H9 (cell line): Measurements from ENCODE around the gene ZNF567. TPM values are rescaled to one million over a fixed set of nuclear protein-coding genes. Genes with fewer than 3 reads are reported as not detected.

Experiments used
- DNase-seq: peaks from one replicate; pipeline ENCODE4 v3.0.0-alpha.2; 2017
- H2AFZ ChIP-seq: one replicate; pipeline ENCODE4 v1.6.1; 2013; ENCODE audit warnings: mild to moderate bottlenecking, low read length, control low read depth, moderate library complexity
- H2AK5ac ChIP-seq: 2 replicates; pipeline ENCODE4 v1.6.1; 2013; ENCODE audit warnings: low read length, control low read depth, mixed read lengths; ENCODE audit not compliant: insufficient read length
- H2BK120ac ChIP-seq: one replicate; pipeline ENCODE4 v1.6.1; 2013; ENCODE audit warnings: low read depth, mild to moderate bottlenecking, low read length, control low read depth, inconsistent platforms; ENCODE audit not compliant: poor library complexity, severe bottlenecking
- H2BK12ac ChIP-seq: 2 replicates; pipeline ENCODE4 v1.6.1; 2013; ENCODE audit warnings: low read length, control low read depth, mixed read lengths, low read depth; ENCODE audit not compliant: insufficient read length
- H2BK15ac ChIP-seq: 2 replicates; pipeline ENCODE4 v1.6.1; 2013; ENCODE audit warnings: low read depth, low read length, control low read depth
- H2BK20ac ChIP-seq: one replicate; pipeline ENCODE4 v1.6.1; 2013; ENCODE audit warnings: low read depth, mild to moderate bottlenecking, low read length, control low read depth, inconsistent platforms; ENCODE audit not compliant: poor library complexity, severe bottlenecking
- H2BK5ac ChIP-seq: 2 replicates; pipeline ENCODE4 v1.6.1; 2013; ENCODE audit warnings: low read length, control low read depth, mixed read lengths; ENCODE audit not compliant: insufficient read length
- H3K14ac ChIP-seq: 2 replicates; pipeline ENCODE4 v1.6.1; 2013; ENCODE audit warnings: low read length, control low read depth; ENCODE audit not compliant: insufficient read depth
- H3K18ac ChIP-seq: 2 replicates; pipeline ENCODE4 v1.6.1; 2013; ENCODE audit warnings: low read depth, mild to moderate bottlenecking, mixed read lengths, low read length, control low read depth; ENCODE audit not compliant: insufficient read length
- H3K23ac ChIP-seq: 2 replicates; pipeline ENCODE4 v1.6.1; 2013; ENCODE audit warnings: low read length, control low read depth, mixed read lengths, low read depth; ENCODE audit not compliant: insufficient read length
- H3K23me2 ChIP-seq: 2 replicates; pipeline ENCODE4 v1.6.1; 2013; ENCODE audit warnings: low read depth, mild to moderate bottlenecking, mixed read lengths, low read length, control low read depth; ENCODE audit not compliant: insufficient read length, poor library complexity, severe bottlenecking
- H3K27ac ChIP-seq: 2 replicates; pipeline ENCODE4 v1.5.1; 2013; ENCODE audit warnings: low read length, control low read depth, mixed read lengths, low read depth; ENCODE audit not compliant: insufficient read length
- H3K27me3 ChIP-seq: 2 replicates; pipeline ENCODE4 v1.6.1; 2013; ENCODE audit warnings: low read length, control low read depth, inconsistent platforms; ENCODE audit not compliant: insufficient read depth
- H3K4ac ChIP-seq: 2 replicates; pipeline ENCODE4 v1.6.1; 2013; ENCODE audit warnings: low read depth, mild to moderate bottlenecking, control low read depth, inconsistent platforms, low read length, moderate library complexity
- H3K4me1 ChIP-seq: 2 replicates; pipeline ENCODE4 v1.6.1; 2013; ENCODE audit warnings: low read length, control low read depth, inconsistent platforms; ENCODE audit not compliant: insufficient read depth
- H3K4me2 ChIP-seq: 2 replicates; pipeline ENCODE4 v1.6.1; 2013; ENCODE audit warnings: low read length, control low read depth, mixed read lengths; ENCODE audit not compliant: insufficient read length, insufficient read depth
- H3K56ac ChIP-seq: 2 replicates; pipeline ENCODE4 v1.6.1; 2013; ENCODE audit warnings: low read depth, mild to moderate bottlenecking, mixed read lengths, low read length, control low read depth; ENCODE audit not compliant: insufficient read length
- H3K79me1 ChIP-seq: 2 replicates; pipeline ENCODE4 v1.6.1; 2013; ENCODE audit warnings: low read depth, mild to moderate bottlenecking, moderate library complexity, low read length, control low read depth, inconsistent platforms; ENCODE audit not compliant: insufficient read depth, poor library complexity, severe bottlenecking
- H3K79me2 ChIP-seq: 2 replicates; pipeline ENCODE4 v1.6.1; 2013; ENCODE audit warnings: low read length, control low read depth, inconsistent platforms; ENCODE audit not compliant: insufficient read depth
- H3K9ac ChIP-seq: 2 replicates; pipeline ENCODE4 v1.6.1; 2013; ENCODE audit warnings: low read length, control low read depth, mixed read lengths; ENCODE audit not compliant: insufficient read length; ENCODE audit errors: extremely low read depth
- H3K9me3 ChIP-seq: one replicate; pipeline ENCODE4 v1.6.1; 2013; ENCODE audit warnings: low read depth, low read length, inconsistent platforms; ENCODE audit not compliant: control insufficient read depth
- H3T11ph ChIP-seq: one replicate; pipeline ENCODE4 v1.6.1; 2013; ENCODE audit warnings: mild to moderate bottlenecking, low read length, control low read depth, inconsistent platforms
- H4K20me1 ChIP-seq: one replicate; pipeline ENCODE4 v1.6.1; 2013; ENCODE audit not compliant: control insufficient read depth, insufficient read length, insufficient read depth
- H4K5ac ChIP-seq: 2 replicates; pipeline ENCODE4 v1.6.1; 2013; ENCODE audit warnings: low read depth, mild to moderate bottlenecking, mixed read lengths, low read length, control low read depth; ENCODE audit not compliant: insufficient read length
- H4K8ac ChIP-seq: replicated peaks from 2 replicates; pipeline ENCODE4 v1.6.1; 2013; ENCODE audit warnings: low read length, control low read depth, mixed read lengths, low read depth; ENCODE audit not compliant: insufficient read length
- H4K91ac ChIP-seq: 2 replicates; pipeline ENCODE4 v1.6.1; 2013; ENCODE audit warnings: low read depth, mild to moderate bottlenecking, moderate library complexity, mixed read lengths, low read length, control low read depth; ENCODE audit not compliant: insufficient read length
- H3K27ac Mint-ChIP-seq, 3 experiments: 2 replicates in 2 of 3; 3 replicates in 1 of 3; pipeline ENCODE4 v1.8.0; 2020 to 2021; ENCODE audit warnings: mixed read lengths in 3 of 3, mild to moderate bottlenecking in 1 of 3, moderate library complexity in 1 of 3
- H3K27me3 Mint-ChIP-seq: 2 replicates; pipeline ENCODE4 v1.8.0; 2021; ENCODE audit warnings: low read depth, mild to moderate bottlenecking, moderate library complexity, mixed read lengths
- H3K36me3 Mint-ChIP-seq, 3 experiments: 2 replicates in 2 of 3; 3 replicates in 1 of 3; pipeline ENCODE4 v1.8.0; 2020 to 2021; ENCODE audit warnings: low read depth in 3 of 3, mixed read lengths in 3 of 3; ENCODE audit not compliant: insufficient read depth in 1 of 3
- H3K4me1 Mint-ChIP-seq, 2 experiments: 2 replicates each; pipeline ENCODE4 v1.8.0; 2020; ENCODE audit warnings: mixed read lengths in 2 of 2
- H3K4me3 Mint-ChIP-seq, 2 experiments: 2 replicates in 1 of 2; 3 replicates in 1 of 2; pipeline ENCODE4 v1.8.0; 2020 to 2021; ENCODE audit warnings: mild to moderate bottlenecking in 2 of 2, mixed read lengths in 2 of 2, moderate library complexity in 1 of 2
- H3K9me3 Mint-ChIP-seq, 2 experiments: 2 replicates in 1 of 2; 3 replicates in 1 of 2; pipeline ENCODE4 v1.8.0; 2020; ENCODE audit warnings: mild to moderate bottlenecking in 2 of 2, mixed read lengths in 2 of 2, moderate library complexity in 1 of 2
- WGBS: extraction: QIAGEN DNeasy Blood & Tissue Kit; methylation state at CpG from one replicate; pipeline ENCODE4 v1.1.7; 2013; ENCODE audit warnings: missing lambda C conversion rate, low lambda C conversion rate, mixed read lengths; ENCODE audit not compliant: insufficient read length; ENCODE audit errors: extremely low coverage; 5-methylcytosine and 5-hydroxymethylcytosine counted together
- total RNA-seq: library from RNA; stranded (reverse); gene quantifications from 2 replicates; pipeline ENCODE4 v1.2.1, GENCODE V29; 2021
- TF ChIP-seq, protein P1 (sequence below): fragments of 200-600 bp; sonication (generic); conservative IDR thresholded peaks from 3 replicates; pipeline ENCODE4 v1.8.0; 2021; ENCODE audit warnings: antibody characterized with exemption, mild to moderate bottlenecking

The ZNF567 gene
- total RNA-seq, 1 experiment from 2014 or later = 16.1 TPM

- Mint-ChIP-seq H3K36me3 (peaks cover 29 to 51% (median 40%) of the 10 kb centered on the region in 3 experiments), H3K27me3 (no peaks in the 10 kb centered on the region)
- TF ChIP-seq, protein P1, sequence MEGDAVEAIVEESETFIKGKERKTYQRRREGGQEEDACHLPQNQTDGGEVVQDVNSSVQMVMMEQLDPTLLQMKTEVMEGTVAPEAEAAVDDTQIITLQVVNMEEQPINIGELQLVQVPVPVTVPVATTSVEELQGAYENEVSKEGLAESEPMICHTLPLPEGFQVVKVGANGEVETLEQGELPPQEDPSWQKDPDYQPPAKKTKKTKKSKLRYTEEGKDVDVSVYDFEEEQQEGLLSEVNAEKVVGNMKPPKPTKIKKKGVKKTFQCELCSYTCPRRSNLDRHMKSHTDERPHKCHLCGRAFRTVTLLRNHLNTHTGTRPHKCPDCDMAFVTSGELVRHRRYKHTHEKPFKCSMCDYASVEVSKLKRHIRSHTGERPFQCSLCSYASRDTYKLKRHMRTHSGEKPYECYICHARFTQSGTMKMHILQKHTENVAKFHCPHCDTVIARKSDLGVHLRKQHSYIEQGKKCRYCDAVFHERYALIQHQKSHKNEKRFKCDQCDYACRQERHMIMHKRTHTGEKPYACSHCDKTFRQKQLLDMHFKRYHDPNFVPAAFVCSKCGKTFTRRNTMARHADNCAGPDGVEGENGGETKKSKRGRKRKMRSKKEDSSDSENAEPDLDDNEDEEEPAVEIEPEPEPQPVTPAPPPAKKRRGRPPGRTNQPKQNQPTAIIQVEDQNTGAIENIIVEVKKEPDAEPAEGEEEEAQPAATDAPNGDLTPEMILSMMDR = no peak
These were observed 21.6 kb upstream of the ZNF567 start for GRCh38 chr19:36665832-36666231.

More at GRCh38 chr19:36665832-36666231, 21.6 kb upstream of the ZNF567 start:
- H3K4ac ChIP-seq = no peak overlapping the region
- no CpG with 5 or more reads among the region's 14 CpGs for WGBS
- no peak overlapping the region for H2BK12ac ChIP-seq
- H3K27ac ChIP-seq = no peak overlapping the region
- H2BK20ac ChIP-seq = no peak overlapping the region
- no peak overlapping the region for H3K56ac ChIP-seq
- no peaks in the 10 kb centered on the region for H3K9me3 ChIP-seq
- H3K9me3 Mint-ChIP-seq = peaks cover 13 to 59% of the 10 kb centered on the region in 2 experiments
- no peak overlapping the region for H4K5ac ChIP-seq
- H3T11ph ChIP-seq = no peak overlapping the region
- peaks cover 3% of the 10 kb centered on the region; the same call in 1 of the 2 replicates for H3K4me1 ChIP-seq
- no peak overlapping the region for H4K91ac ChIP-seq
- peak overlapping the region in 1 of 3 experiments; percentile 39; a peak in 3 of 7 replicates for H3K27ac Mint-ChIP-seq
- no peak overlapping the region for H3K18ac ChIP-seq
- H4K20me1 ChIP-seq = no peaks in the 10 kb centered on the region
- peaks cover 4% of the 10 kb centered on the region; the same call in 1 of the 2 replicates for H3K79me2 ChIP-seq
- peaks cover 11 to 13% of the 10 kb centered on the region in 2 experiments for H3K4me1 Mint-ChIP-seq
- no peaks in the 10 kb centered on the region for H3K79me1 ChIP-seq
- H2BK15ac ChIP-seq = no peak overlapping the region
- peak overlapping the region; percentile 94 to 99 for H3K4me3 Mint-ChIP-seq
- H4K8ac ChIP-seq = no peak overlapping the region
- H3K27me3 ChIP-seq = no peaks in the 10 kb centered on the region
- no peak overlapping the region for H3K9ac ChIP-seq
- H2AK5ac ChIP-seq = no peak overlapping the region
- no peak overlapping the region for H2AFZ ChIP-seq
- H3K4me2 ChIP-seq = peak overlapping the region; percentile 76
- H3K23me2 ChIP-seq = no peaks in the 10 kb centered on the region
- H3K23ac ChIP-seq = no peak overlapping the region
- no peak overlapping the region for H2BK5ac ChIP-seq
- no peak for DNase-seq
- no peak overlapping the region for H3K14ac ChIP-seq
- H2BK120ac ChIP-seq = no peak overlapping the region
